GM12892 (cell line): Measurements from ENCODE around the gene SYK.

ENCODE experiments used
- POLR2A ChIP-seq: IDR thresholded peaks from 2 replicates; pipeline ENCODE4 v1.6.1; 2011; ENCODE audit warnings: low read depth, low read length, control low read depth
- POLR2AphosphoS5 ChIP-seq: IDR thresholded peaks from 2 replicates; pipeline ENCODE4 v1.6.1; 2011; ENCODE audit warnings: low read depth, low read length, control low read depth
- TAF1 ChIP-seq: IDR thresholded peaks from 2 replicates; pipeline ENCODE4 v1.6.1; 2011; ENCODE audit warnings: low read depth, mild to moderate bottlenecking, control low read depth, low read length, borderline replicate concordance

DNA sequence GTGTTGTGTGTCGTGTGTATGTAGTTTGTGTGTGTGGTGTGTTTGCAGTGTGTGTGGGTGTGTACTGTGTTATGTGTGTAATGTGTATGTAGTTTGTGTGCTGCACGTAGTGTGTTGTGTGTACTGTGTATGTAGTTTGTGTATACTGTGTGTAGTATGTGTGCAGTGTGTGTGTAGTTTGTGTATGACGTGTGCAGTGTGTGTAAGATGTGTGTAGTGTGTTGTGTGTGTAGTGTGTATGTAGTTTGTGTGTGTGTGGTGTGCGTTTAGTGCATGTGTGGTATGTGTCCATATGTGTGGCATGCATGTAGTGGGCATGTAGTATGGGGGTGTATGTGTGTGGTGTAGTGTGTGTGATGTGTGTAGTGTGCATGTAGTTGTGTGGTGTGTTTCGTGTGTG lies 39.6 kb downstream of the SYK start:
- TF ChIP-seq TAF1, result no peak
- TF ChIP-seq POLR2AphosphoS5, result no peak
- no peak for TF ChIP-seq POLR2A
